SK-N-SH treated with all-trans-retinoic acid at 6 μM for 48 hours (cell line): ENCODE measurements around the gene AMY2A.
"Not testable (repeated sequence)": the region's sequence is repeated elsewhere in the genome, so short reads cannot be mapped to it uniquely, and the experiment has no call there.

Experiments
- ARNTL ChIP-seq: fragments of 450-650 bp; formaldehyde crosslinking; IDR thresholded peaks from 2 replicates; pipeline ENCODE4 v1.5.0; 2020; ENCODE audit warnings: low read depth, mild to moderate bottlenecking, moderate library complexity, borderline replicate concordance
- CSDC2 ChIP-seq: fragments of 250-450 bp; sonication (Bioruptor Pico); IDR thresholded peaks from 2 replicates; pipeline ENCODE4 v1.5.0; 2020; ENCODE audit warnings: mild to moderate bottlenecking, moderate library complexity
- CSRNP3 ChIP-seq: fragments of 250-450 bp; sonication (Bioruptor Pico); IDR thresholded peaks from 2 replicates; pipeline ENCODE4 v1.5.1; 2021; ENCODE audit warnings: mild to moderate bottlenecking, moderate library complexity
- GLIS3 ChIP-seq: fragments of 250-450 bp; sonication (Bioruptor Pico); IDR thresholded peaks from 2 replicates; pipeline ENCODE4 v1.5.0; 2020; ENCODE audit warnings: mild to moderate bottlenecking, moderate library complexity
- PATZ1 ChIP-seq: fragments of 250-450 bp; sonication (Bioruptor Pico); IDR thresholded peaks from 2 replicates; pipeline ENCODE4 v1.8.0; 2020; ENCODE audit warnings: mild to moderate bottlenecking, moderate library complexity, borderline replicate concordance
- PPARA ChIP-seq: fragments of 250-450 bp; sonication (Bioruptor Pico); IDR thresholded peaks from 2 replicates; pipeline ENCODE4 v1.5.0; 2020; ENCODE audit warnings: mild to moderate bottlenecking, borderline replicate concordance
- SNAI2 ChIP-seq: fragments of 250-450 bp; sonication (Bioruptor Pico); IDR thresholded peaks from 2 replicates; pipeline ENCODE4 v1.5.0; 2020; ENCODE audit warnings: mild to moderate bottlenecking, moderate library complexity
- ZNF565 ChIP-seq: fragments of 450-650 bp; formaldehyde crosslinking; conservative IDR thresholded peaks from 2 replicates; pipeline ENCODE4 v1.5.0; 2020; ENCODE audit warnings: low read depth, mild to moderate bottlenecking, moderate library complexity
- ZNF70 ChIP-seq: fragments of 450-650 bp; formaldehyde crosslinking; IDR thresholded peaks from 2 replicates; pipeline ENCODE4 v1.5.0; 2020; ENCODE audit warnings: mild to moderate bottlenecking, moderate library complexity

GRCh38 chr1:103655460-103655859 lies 38.2 kb downstream of the AMY2A start, which contains the start of gene AMY1A:
- not testable (repeated sequence) for TF ChIP-seq ARNTL; CSRNP3; PPARA (CRISPR knock-in tag); CSDC2 (CRISPR knock-in tag); ZNF565 (CRISPR knock-in tag); GLIS3 (CRISPR knock-in tag); ZNF70 (CRISPR knock-in tag); PATZ1; SNAI2 (CRISPR knock-in tag)
